GM18951 (cell line): ENCODE results near the gene ALDH3B2.
"Not testable (repeated sequence)": the region's sequence is repeated elsewhere in the genome, so short reads cannot be mapped to it uniquely, and the experiment has no call there.

Experiments used
- POLR2A ChIP-seq: IDR thresholded peaks from 4 replicates; pipeline ENCODE4 v1.6.1; 2011; ENCODE audit warnings: mild to moderate bottlenecking; ENCODE audit not compliant: insufficient read length, insufficient read depth; ENCODE audit errors: extremely low read depth
- in situ Hi-C: fragments of 300-500 bp; cut with MboI; formaldehyde crosslinking; loops from one replicate; pipeline ENCODE4 v1.12.0; 2022; ENCODE audit warnings: low sequenced_read_pairs, mixed read lengths, inconsistent platforms; ENCODE audit not compliant: unreplicated experiment

The ALDH3B2 gene

GRCh38 chr11:67674442-67674871 lies at the start of gene ALDH3B2:
ALDH3B2 (minus strand) TSS chr11:67674623; CDS start chr11:67666935, 7,688 bp downstream.
- in situ Hi-C loops: no loop called here
- TF ChIP-seq POLR2A: no peak

DNA sequence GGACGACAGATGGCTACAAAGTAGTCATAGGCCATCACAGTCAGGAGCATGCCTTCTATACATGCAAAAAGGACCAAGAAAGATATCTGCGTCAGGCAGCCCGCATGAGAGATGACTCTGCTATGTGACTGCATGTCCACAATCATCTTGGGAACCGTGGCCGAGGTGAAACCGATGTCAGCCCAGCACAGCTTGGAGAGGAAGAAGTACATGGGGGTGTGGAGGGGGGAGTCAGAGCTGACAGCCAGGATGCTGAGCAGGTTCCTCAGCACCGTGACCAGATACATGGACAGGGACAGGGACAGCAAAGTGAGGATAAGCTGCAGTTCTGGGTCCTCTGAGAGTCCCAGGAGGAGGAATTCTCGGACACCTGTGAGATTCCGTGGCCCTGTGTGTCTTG lies 48.6 kb upstream of the ALDH3B2 start:
- in situ Hi-C loops: not testable (repeated sequence)

DNA sequence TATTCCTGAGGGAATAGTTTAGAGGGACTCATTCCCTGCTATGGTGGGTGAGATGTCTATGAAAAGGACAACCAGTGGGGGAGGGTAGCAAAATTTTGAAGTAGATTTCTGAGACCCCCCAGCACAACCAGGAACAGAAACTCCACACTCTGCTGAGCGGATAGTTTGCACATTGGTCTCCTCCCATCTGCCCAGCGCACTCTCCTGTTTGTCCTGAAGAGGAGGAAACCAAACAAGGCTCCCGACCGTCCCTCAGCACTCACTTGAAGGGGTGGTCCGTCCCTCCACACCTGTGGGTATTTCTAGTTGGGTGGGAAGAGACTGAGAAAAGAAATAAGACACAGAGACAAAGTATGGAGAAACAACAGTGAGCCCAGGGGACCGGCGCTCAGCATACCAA lies 41.8 kb upstream of the ALDH3B2 start:
- in situ Hi-C loops: not testable (repeated sequence)

- in situ Hi-C loops: not testable (repeated sequence)
Observed at GRCh38 chr11:67715801-67716200, 41.4 kb upstream of the ALDH3B2 start.

DNA sequence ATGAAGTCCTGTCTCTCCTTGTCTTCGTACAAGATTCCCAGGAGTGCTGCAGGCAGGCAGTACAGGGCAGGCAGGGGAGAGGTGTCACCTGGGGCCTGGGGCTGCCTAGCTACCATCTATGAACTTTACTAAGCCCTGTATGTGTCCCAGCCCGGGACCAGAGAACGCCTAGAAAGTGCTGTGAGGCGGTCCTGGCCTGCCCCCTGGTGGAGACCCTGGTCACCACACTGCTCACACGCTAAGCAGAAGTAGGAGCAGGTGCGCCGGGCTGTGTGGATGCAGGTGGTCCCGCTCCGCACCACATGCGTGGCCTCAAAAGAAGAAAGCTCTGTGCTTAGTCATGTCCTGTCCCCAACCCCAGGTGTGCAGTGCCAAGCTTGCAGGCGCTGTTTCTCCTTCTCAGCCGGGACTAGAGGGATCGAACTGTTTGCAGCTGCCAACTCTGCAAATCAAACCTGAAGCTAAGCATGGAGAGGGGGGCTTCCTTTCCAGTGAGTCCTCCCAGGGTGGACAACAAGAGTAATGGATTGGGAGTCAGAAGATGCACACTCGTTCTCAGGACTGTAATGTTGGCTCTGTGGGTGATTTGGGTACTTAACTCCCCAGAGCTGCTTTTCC lies 39.6 kb upstream of the ALDH3B2 start:
- in situ Hi-C loops: not testable (repeated sequence)

- in situ Hi-C loops: not testable (repeated sequence)
Observed at GRCh38 chr11:67711676-67712075, 37.3 kb upstream of the ALDH3B2 start.

DNA sequence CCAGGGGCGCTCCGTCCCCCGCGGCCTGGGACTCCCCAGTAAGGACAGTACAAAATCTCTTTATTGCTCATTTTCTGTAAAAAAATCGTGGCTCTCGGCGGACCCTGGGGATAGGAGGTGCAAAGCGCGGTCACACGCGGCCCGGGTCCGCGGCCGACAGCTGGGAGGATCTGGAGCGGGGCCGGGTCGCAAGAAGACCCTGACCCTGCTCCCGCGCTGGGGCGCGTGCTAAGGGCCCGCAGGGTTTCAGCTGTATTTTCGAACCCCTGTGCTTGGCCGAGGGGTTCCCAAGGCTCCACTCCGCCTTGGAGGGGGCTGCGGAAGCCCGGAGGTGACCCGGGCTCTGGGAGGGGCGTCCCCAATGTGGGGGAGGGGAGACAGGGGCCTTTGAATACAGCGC lies 36.8 kb upstream of the ALDH3B2 start:
- in situ Hi-C loops: not testable (repeated sequence)

- in situ Hi-C loops: not testable (repeated sequence)
Observed at GRCh38 chr11:67709806-67710205, 35.4 kb upstream of the ALDH3B2 start.

DNA sequence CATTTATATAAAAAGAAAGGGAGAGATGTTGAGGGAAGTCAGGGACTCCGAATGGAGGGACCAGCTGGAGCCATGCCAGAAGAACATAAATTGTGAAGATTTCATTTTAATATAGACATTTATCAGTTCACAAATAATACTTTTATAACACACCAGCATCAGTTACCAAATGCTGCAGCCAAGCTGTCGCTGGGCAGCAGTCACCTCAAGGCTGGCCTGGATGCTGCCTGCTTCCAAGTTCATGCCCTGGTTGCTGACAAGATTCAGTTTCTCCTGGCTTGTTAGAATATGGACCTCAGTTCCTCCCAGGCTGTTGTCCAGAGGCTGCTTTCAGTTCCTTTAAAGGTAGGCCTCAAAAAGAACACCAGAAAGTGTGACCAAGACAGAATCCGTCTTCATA lies 30.8 kb upstream of the ALDH3B2 start:
- in situ Hi-C loops: no loop called here
- no peak for TF ChIP-seq POLR2A

- no peak for TF ChIP-seq POLR2A
- in situ Hi-C loops: no loop called here
Observed at GRCh38 chr11:67704524-67704923, 30.1 kb upstream of the ALDH3B2 start.

- in situ Hi-C loops: not testable (repeated sequence)
Observed at GRCh38 chr11:67703709-67704108, 29.3 kb upstream of the ALDH3B2 start.

- in situ Hi-C loops: no loop called here
Observed at GRCh38 chr11:67700548-67701262, 26.3 kb upstream of the ALDH3B2 start.

DNA sequence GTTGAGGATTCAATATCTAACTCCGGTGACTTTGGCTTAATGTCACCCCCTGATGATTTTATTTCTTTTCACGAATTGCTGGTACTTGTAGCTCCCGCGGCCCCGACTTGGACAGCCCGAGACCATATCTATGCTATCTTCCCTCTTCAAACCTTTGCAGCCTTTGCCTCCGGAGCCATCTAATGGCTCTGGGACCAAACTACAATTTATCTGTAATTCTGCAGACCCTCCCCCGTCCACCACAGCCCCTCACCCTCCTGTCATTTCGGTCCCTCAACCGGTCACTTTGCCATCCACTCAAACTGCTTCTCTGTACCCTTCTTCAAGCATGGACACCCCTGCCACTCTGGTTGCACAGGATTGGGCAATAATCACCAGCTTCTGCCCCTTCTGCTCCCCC lies 25.7 kb upstream of the ALDH3B2 start:
- in situ Hi-C loops: no loop called here
- TF ChIP-seq POLR2A: no peak

More at GRCh38 chr11:67700548-67701262, 26.3 kb upstream of the ALDH3B2 start:
- TF ChIP-seq POLR2A: no peak

DNA sequence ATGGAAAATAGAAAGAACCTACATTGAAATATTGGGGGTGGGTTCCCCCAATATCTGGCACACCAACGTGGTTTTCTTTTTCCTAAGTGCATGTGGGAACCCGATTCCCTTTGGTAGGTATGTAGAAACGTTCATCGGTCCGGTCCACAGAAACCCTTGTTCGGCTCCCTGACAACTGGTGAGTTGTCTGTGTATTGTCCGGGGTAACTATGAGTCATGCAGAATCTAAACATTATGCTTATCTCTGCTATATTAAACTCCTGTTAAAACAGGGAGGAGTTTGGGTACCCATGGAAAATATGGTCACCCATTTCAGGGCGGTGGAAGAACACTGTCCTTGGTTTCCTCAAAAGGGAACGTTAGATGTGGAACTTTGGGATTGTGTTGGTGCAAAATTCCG lies 25.1 kb upstream of the ALDH3B2 start:
- in situ Hi-C loops: no loop called here
- no peak for TF ChIP-seq POLR2A

DNA sequence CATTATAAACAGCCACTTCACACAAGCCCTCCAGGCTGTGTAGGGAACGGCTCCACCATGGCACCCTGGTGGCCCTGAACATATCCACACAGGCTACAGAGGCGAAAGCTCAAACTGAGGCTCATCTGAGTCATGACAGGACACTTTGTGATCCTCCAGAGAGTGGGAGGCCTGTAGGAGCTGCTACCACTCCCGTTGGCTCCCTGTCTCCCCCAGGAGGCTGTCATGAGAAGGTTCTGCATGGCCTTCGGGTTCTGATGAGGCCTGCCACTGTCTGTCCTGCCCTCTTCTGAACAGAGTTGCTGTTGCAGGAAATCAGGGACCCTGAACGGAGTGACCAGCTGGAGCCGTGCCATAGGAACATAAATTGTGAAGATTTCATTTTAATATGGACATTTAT lies 23.8 kb upstream of the ALDH3B2 start:
- in situ Hi-C loops: no loop called here
- no peak for TF ChIP-seq POLR2A
